GM19238 (cell line): ENCODE data around the gene NUP54.
A peak's percentile ranks its signal among the peaks of the same experiment; 100 is the strongest.

ENCODE experiments used
- DNase-seq: peaks from one replicate; pipeline ENCODE4 v3.0.0; 2011; ENCODE audit warnings: low spot score; ENCODE audit not compliant: insufficient read length

Gene NUP54

DNA sequence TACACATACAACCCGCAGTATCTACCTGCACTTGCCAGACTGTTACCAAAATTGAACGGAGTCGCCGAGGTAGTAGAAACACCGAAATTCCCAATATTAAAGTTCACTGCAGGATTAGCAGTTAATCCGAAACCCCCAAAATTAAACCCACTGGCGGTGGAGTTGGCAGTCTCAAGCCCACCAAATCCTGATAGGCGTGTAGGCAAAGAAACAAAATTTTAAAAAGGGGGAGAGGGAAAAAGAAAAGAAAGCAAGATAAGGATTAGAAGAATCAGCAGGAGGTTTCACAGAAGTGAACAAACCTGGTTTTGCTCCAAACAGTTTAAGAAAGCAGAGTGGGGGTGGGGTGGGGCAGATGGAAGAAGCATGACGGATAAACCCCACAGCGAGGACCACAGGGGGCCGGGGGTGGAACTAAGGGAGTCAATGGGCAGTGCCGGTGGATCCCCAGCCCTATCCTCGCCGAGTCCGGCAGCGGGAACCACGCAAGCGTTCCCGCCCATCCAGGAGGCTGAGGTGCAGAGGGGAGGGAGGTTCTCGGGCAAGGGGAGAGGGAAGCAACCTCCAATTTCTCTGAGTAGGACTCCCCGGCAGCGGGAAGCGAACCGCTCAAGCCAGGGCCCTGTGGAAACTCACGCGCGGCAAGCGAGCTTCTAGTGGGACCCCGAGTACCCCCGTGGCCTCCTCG, 599 bp downstream of the NUP54 start:
- peak; percentile 22 for DNase-seq

DNA sequence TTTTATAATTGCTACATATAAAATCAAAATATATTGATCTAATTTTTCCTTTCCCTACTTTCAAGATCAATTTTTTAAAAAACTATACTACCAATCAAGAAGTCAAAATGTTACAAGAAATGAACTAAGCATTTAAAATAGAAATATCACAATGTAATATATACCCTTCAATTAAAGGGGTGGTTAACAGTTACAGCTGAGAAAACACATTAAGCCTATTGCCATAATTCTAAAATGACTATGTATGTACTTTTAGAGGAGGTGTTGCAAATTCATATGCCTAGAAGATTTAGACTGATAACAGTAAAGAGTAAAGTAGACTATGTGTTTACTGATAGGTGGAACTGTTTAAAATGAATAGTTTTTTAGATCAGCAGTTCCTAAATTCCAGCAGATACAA, 3.7 kb downstream of the NUP54 start:
- DNase-seq: no peak

DNA sequence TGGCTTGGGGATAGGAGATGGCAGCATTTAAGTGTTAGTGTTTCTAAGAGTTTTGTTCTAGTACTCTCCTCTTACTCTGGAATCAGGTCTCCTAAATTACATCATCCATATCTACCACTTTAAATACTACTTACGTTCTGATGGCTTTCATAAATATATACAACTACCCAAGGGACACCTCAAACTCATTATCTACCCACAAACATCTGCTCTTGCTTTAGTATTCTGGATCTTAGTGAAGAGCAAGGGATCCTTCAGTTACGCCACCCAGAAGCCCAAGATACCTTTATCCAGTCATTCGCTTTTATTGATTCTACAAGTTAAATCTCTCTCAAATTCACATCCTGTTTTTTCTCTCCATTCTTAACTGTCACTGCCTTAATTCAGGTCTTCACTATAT, 7.0 kb downstream of the NUP54 start:
- no peak for DNase-seq

DNA sequence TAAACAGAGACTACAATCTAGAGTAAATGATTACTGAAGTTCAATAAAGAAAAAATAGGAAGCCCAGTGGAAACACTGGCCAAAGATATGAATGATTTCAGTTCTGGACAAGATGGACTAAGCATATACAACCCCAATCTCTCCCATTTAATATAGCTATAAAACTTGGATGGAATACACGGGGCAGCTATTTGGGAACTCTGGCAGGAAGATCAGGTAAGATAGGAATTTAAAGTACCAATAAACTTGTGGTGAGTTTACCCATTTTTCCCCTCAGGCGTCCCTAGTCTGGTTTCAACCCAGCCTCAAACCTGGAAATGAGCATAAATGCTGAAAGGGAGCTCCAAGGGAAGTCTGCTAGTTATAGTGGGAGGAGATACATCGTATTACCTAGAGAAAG, 20.4 kb downstream of the NUP54 start:
- no peak for DNase-seq

DNA sequence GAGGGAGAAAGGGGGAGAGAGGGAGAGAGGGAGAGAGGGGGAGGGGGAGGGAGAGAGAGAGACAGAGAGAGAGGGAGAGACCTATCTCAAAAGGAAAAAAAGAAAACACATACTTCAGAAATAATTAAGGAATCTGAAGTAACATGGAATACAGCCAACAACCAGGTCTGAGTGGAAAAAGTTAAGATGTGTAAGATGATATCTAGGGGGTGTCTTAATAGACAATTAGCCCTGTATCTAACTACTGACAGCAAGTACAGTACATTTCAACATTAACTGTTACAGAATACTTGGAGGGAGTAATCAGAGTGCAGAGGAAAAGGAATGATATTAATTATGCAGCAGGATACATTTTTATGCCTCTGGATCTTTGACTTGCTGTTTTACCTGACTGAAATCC, 22.4 kb downstream of the NUP54 start:
- no peak for DNase-seq

DNA sequence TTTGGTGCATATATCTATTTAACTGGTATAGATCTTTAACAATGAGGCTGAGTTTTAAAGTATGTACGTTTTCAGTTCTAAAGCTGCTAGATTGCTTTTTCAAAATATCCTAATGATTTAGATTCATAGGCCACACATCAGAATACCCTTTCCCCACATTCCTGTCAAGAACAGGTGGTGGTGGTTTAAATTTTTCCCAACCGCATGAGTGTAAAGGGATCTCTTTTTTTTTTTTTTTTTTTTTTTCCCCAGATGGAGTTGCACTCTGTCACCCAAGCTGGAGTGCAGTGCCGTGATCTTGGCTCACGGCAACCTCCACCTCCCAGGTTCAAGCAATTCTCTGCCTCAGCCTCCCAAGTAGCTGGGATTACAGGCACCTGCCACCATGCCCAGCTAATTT, 28.0 kb downstream of the NUP54 start:
- no peak for DNase-seq

DNA sequence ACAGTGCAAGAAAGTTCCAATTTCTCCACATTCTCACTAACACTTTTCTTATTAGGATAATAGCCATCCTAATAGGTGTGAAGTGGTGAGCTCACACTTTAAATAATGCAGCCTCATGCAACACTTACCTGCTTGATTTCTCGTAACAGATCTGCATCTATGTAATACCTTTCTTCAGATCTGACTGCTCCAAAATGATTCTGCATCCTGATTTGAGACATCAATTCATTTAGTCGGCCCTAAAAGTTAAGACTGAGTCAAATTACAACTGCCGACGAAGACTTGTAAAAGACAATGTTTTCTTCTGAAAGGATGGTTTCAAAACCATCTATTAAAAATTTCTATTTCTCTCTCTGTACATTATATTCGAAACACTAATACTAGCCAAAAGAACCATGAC, 30.7 kb downstream of the NUP54 start:
- no peak for DNase-seq

DNA sequence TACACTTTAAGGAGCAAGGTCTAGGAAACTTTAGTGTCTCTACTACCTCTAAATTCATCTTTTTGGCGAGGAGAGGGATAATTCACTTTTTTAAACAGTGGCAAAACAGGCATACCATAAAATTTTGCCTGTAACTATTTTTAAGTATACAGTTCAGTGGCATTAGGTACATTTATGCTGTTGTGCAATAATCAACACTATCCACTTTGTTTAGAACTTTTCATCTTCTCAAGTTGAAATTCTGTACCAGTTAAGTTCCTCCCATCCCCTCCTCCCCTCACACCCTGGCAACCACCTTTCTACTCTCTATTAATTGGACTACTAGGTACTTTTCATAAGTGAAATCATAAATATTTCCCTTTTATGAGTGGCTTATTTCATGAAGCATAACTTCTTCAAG, 31.4 kb downstream of the NUP54 start:
- DNase-seq: no peak

DNA sequence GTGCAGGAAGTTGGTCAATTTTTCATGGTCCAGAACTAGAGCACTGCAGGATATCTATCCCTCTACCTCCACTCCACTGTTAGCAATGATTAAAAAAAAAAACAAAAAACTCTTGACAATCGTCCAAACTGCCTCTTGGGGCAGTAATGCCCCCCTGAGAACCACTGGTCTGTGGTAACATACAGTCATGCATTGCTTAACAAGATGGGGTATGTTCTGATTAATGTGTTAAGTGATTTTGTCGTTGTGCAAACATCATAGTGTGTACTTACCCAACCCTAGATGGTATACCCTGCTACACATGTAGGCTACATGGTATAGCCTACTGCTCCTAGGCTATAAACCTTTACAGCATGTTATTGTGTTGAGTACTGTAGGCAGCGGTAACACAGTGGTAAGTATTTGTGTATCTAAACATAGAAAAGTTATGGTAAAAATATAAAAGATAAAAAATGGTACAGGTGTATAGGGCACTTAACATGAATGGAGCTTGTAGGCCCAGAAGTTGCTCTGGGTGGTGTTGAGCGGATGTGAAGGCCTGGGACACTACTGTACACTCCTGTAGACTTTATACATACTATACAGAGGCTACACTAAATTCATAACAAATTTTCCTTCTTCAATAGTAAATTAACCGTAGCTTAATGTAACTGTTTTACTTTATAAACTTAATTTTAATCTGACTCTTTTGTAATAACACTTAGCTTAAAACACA, 39.6 kb downstream of the NUP54 start:
- DNase-seq: no peak

DNA sequence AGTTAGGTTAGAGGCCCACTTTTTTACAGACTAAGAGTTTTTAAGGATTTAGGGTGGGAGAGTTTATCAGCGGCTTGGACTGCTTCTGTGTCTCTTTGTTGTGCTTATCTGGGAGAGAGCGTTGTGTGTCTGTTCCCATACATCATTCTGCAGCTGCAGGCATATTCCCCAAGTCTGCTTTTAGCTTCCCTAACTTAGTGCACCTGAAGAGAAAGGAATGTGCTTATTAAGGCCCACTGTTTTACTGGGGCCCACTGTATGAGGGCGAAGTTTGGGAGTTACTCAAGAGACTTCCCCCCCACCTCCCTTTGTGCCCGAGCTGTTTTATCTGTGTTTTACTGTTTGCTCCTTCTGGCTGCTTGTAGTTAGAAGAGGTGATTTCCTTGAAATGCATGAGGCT, 41.8 kb downstream of the NUP54 start:
- DNase-seq: no peak

DNA sequence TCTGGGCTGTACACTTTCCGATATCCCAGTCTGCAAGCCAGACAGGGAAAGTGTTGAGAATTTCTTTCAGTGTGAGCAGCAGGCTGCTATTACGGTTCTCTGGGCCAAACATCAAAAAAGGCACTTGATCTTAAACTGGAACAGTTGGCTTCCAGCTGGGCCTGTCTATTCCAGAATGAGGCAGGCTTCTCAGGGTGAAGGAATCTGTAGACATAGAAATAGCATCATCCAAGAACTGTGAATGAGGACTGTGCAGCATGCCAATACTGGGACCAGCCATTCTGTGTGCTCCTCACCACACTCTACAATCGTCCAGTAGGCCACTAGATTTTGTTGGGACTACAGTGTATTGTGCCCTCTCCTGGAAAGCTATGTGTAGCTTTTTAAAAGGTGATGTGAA, 42.5 kb downstream of the NUP54 start:
- DNase-seq: no peak

DNA sequence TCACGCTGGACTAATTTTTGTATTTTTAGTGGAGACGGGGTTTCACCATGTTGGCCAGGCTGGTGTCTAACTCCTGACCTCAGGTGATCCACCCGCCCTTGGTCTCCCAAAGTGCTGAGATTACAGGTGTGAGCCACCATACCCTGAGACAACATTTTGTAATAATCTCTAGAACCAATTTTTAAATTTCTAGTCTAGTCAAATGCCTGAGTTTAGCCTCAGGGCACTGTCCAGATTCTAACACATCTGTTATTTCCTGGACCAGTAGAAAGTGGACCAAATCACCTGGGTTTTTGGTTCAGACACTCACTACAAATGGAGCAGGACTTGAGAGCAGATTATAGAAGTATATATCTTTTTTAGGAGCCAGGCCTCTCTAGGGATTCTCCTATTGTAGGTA, 52.1 kb downstream of the NUP54 start:
- DNase-seq: no peak

DNA sequence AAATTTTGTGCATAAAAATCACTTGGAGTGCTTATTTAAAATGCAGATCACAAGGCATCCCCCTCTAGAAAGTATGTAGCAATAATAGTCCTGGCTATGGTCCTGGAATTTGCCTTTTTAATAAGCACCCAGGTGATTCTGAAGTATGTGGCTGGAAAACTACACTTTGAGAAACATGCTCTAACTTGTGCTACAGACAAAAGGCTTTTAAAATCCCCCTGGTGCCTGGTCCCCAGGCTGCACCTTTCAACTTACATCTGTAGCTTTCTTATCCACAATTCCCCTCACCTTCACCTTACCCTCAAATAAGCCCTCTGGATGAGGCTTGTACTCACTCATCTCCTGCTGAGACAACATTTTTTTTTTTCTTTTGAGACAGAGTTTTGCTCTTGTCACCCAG, 52.6 kb downstream of the NUP54 start:
- no peak for DNase-seq

DNA sequence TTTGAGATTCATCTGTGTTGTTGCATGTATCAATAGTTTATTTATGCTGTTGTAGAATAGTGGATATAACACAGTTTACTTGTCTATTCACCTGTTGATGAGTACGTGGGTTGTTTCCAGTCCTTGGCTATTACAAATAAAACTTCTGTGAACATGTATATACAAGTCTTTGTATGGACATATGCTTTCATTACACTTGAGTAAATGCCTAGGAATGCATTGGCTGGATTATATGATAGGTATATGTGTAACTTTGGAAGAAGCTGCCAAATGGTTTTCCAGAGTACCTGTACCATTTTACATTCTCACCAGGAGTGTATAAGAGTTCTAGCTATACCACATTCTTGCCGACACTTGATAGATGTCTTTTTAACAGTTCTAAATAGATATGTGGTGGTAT, 57.1 kb downstream of the NUP54 start:
- no peak for DNase-seq

DNA sequence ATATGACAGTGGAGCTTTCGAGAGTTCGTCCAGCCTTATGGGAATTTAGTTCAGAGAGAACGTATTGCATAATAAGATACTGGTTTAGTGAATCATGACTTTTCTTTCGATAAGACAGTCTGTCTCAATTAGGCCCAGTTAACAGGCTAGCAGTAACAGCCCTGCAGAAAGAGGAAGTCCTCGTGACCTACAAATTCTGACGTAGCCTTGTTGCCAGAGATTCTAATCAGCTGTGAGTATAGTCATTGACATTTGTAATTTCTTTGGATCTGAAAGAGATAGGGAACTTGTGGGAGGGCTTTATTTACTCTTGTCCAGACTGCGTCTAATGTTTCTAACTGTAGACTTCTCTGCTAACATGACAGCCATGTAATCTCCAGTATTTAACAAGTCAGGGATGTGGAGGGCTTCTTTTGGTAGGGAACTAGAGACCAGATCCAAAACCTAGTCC, 57.9 kb downstream of the NUP54 start:
- DNase-seq: peak; percentile 7

DNA sequence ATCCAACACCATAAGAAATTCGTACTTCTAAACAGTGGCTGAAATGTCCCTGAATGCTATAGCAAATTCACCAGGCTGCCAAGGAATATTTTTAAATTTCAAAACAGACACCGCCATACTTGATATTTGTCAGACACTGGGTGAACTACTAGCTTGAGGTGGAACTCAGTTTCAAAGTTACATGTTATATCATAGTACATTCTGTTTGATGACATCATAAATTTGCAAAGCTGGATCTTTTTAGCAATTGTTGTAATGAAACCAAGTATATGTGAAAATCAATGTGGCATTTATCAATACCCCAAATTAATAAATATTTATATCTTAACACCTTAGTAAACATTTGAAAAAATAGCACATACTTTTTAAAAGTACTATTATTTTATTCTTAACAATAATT, 59.5 kb downstream of the NUP54 start:
- DNase-seq: no peak

DNA sequence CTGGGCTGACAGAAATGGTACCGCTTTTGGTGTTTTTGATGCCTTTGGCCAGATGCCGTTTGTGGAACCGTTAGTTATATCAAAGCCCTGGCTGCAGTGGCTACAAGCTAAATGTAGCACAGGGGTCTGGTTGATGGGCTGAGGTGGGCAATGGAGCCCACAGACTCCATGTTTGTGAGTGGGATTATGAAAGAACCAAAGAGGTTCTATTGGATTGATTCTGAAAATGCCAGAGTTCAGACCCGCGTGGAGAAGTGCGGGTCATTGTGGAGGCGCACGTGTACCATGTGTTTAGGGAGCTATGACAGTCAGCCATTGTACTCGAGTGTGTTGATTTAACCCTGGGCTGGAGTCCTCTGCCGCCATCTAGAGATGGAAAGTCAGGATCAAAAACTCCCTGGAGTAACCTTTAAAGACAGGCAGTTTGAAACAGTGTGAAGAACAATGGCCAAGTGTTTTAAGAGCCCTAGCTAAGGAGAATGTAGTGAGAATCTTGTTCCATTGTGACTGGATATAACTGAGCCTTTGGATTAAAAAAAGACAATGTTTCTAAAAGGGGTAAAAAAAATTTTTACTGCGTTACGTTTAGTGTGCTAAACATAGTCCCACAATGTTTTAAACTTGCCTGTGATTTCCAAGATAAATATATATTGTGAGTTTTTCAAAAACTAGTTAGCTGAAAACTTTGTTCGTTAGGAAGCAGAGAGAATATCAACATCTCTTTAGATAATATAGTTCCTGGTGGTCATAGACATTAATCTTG, 61.0 kb downstream of the NUP54 start:
- DNase-seq: no peak

DNA sequence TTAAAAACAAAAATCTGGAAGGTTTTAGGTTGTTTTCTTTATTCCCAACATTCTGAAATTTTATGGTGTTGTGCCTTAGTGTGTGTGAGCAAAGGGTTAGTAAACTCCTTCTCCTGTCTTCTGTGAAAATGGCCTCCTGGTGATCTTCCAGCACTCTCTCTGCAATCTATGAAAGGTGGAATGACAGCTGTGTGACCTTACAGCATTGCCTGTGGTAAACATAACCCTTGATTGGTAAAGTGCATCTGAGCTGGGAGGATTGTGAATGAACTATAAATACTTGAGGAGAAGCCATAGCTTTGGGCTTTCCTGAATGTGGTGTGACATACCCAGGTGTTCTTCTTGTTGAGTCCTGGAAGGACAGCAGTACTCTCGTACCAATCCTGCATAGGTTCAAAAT, 63.7 kb downstream of the NUP54 start:
- DNase-seq: no peak

DNA sequence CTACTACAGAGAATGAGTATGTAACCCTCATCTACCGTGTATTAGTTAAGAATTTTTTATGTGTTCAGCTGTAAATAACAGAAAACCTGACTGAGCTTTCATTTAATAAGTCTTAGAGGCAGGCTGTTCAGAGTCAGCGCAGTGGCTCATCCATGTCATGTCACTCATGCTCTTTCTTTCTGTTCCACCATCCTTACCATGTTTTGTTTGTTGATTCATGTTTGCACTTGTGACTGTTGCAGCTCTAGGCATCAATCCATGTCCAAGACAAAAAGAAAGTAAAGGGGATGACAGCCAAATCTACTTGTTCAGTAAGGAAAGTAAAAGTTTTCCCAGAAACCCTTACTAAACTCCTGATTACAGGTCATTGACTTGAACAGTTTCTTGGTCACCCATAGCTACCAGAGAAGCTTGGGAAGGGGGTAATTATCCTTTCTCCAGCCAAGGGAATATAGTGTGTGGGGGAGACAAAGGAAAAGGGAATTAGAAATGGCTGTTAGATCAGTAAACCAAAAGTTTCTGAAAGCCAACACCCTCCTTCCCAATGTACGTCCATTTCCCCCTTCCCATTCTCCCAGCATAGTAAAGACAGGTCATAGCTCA, 64.7 kb downstream of the NUP54 start:
- no peak for DNase-seq

DNA sequence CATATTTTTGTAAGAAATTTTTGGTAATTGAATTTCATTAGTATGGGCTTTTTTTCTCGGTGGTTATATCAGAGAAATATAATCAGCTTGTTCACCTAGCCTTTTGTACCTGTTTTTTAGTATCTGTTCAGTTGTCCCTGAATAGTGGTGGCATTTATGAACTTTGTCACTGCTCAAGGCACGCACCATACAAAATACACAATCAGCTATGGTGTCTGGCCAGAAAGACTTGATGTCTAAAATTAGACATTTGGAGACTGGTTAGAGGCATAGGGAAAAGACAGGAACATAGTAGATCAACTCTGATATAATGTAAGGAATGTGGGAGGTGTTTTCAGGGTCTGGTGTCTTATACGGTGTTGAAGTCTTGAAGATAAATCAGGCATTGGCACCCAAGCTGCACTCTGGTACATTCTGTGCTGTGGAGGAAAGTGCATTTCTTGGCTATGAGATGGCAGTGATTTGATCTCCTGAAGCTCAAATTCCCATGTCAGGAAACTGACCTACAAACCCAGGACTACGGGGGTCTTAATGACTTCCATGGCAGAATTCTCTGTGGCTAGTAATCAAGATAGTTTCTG, 70.1 kb downstream of the NUP54 start:
- no peak for DNase-seq

DNA sequence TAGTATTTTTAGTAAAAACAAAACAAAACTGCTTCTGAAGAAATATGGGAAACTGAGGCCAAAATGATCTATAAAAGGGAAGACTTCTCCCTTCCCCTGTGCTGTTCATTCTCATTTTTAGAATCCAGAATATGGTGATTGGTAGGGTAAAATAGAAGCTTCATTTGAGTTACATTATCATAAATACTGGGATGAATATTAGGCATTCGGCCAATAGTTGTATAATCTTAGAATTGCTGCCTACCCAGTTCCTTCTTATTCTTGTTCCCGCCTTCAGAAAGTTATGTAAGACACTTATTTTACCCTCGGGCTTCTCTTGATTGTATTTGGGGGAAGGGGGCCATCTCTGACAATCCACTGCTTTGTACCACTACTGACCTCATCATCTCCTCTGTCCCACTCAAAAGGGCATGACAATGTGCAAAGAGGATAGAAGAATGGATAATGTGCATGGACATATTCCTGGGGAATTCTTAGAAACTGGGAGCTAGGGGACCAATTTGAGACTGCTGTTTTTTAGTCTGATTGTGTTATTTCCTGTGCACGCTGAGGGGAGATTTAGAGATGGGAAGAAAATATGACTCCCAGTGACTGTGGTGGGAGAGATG, 73.1 kb downstream of the NUP54 start:
- DNase-seq: no peak
